K562 (cell line): ENCODE measurements around the gene SNU13. TPM values are rescaled to one million over a fixed set of nuclear protein-coding genes. Genes with fewer than 3 reads are reported as not detected.
A peak's percentile ranks its signal among the peaks of the same experiment; 100 is the strongest.

Experiments used
- BCLAF1 ChIP-seq, 2 experiments: fragments of 450-650 bp in 1 of 2; IDR thresholded peaks; 2 replicates each; pipeline ENCODE4 v1.6.1; 2011 to 2017; ENCODE audit warnings: low read depth in 2 of 2, antibody characterized with exemption in 1 of 2, borderline replicate concordance in 1 of 2, low read length in 1 of 2, mild to moderate bottlenecking in 1 of 2, mixed read lengths in 1 of 2; ENCODE audit not compliant: control insufficient read depth in 1 of 2
- CHD2 ChIP-seq: IDR thresholded peaks from 2 replicates; pipeline ENCODE4 v1.6.1; 2011; ENCODE audit warnings: low read depth, low read length
- DNMT1 ChIP-seq: fragments of 450-650 bp; IDR thresholded peaks from 2 replicates; pipeline ENCODE4 v1.6.1; 2016; ENCODE audit warnings: antibody characterized with exemption, mild to moderate bottlenecking
- ESRRB ChIP-seq: fragments of 250-450 bp; sonication (Bioruptor Pico); IDR thresholded peaks from 2 replicates; pipeline ENCODE4 v1.5.0; 2020; ENCODE audit warnings: mild to moderate bottlenecking, moderate library complexity, borderline replicate concordance
- ETV5 ChIP-seq: sonication (generic); formaldehyde crosslinking; IDR thresholded peaks from 2 replicates; pipeline ENCODE4 v1.4.0; 2020; ENCODE audit warnings: low read depth, mild to moderate bottlenecking, missing genetic modification reagents
- FIP1L1 ChIP-seq: fragments of 200-400 bp; formaldehyde crosslinking; IDR thresholded peaks from 2 replicates; pipeline ENCODE4 v1.6.1; 2018; ENCODE audit warnings: mild to moderate bottlenecking, low read depth, low read length; ENCODE audit not compliant: poor library complexity, severe bottlenecking
- HDAC1 ChIP-seq, 2 experiments: fragments of 450-650 bp; IDR thresholded peaks; 2 replicates each; pipeline ENCODE4 v1.6.1; 2016 to 2017; ENCODE audit warnings: inconsistent platforms in 1 of 2, mild to moderate bottlenecking in 1 of 2, moderate library complexity in 1 of 2
- KDM4B ChIP-seq, 2 experiments: fragments of 450-650 bp in 1 of 2; sonication (generic) in 1 of 2; IDR thresholded peaks; 2 replicates each; pipeline ENCODE4 v1.6.1; 2016 to 2017; ENCODE audit warnings: borderline replicate concordance in 2 of 2, antibody characterized with exemption in 1 of 2, low read depth in 1 of 2, mild to moderate bottlenecking in 1 of 2
- KLF1 ChIP-seq: fragments of 450-650 bp; IDR thresholded peaks from 2 replicates; pipeline ENCODE4 v1.6.1; 2016; ENCODE audit warnings: missing genetic modification characterization, missing compliant biosample characterization
- NFE2 ChIP-seq: IDR thresholded peaks from 2 replicates; pipeline ENCODE4 v1.6.1; 2014; ENCODE audit warnings: antibody characterized with exemption, low read depth
- PPARD ChIP-seq: fragments of 250-450 bp; sonication (Bioruptor Pico); IDR thresholded peaks from 2 replicates; pipeline ENCODE4 v1.8.0; 2022; ENCODE audit warnings: inconsistent platforms, mild to moderate bottlenecking, moderate library complexity
- RFX7 ChIP-seq: fragments of 250-450 bp; sonication (Bioruptor Pico); IDR thresholded peaks from 2 replicates; pipeline ENCODE4 v1.5.1; 2021; ENCODE audit warnings: mild to moderate bottlenecking
- SIN3B ChIP-seq: fragments of 450-650 bp; IDR thresholded peaks from 2 replicates; pipeline ENCODE4 v1.6.1; 2017; ENCODE audit warnings: low read depth, mild to moderate bottlenecking, moderate library complexity
- SOX6 ChIP-seq: fragments of 450-650 bp; IDR thresholded peaks from 2 replicates; pipeline ENCODE4 v1.6.1; 2014; ENCODE audit warnings: mild to moderate bottlenecking
- ZBTB7A ChIP-seq: IDR thresholded peaks from 2 replicates; pipeline ENCODE4 v1.6.1; 2011; ENCODE audit warnings: low read depth, mild to moderate bottlenecking, low read length, moderate library complexity, borderline replicate concordance; ENCODE audit not compliant: control insufficient read depth
- ZNF24 ChIP-seq: fragments of 450-650 bp; IDR thresholded peaks from 2 replicates; pipeline ENCODE4 v1.6.1; 2016
- ZNF274 ChIP-seq: IDR thresholded peaks from 2 replicates; pipeline ENCODE4 v1.6.1; 2011; ENCODE audit warnings: low read depth, mild to moderate bottlenecking, low read length, moderate library complexity, borderline replicate concordance
- ZNF282 ChIP-seq: sonication (generic); formaldehyde crosslinking; IDR thresholded peaks from 2 replicates; pipeline ENCODE4 v1.8.1; 2023; ENCODE audit warnings: missing genetic modification reagents
- ZNF324 ChIP-seq: fragments of 250-450 bp; sonication (Bioruptor Pico); IDR thresholded peaks from 2 replicates; pipeline ENCODE4 v1.4.0; 2020; ENCODE audit warnings: mild to moderate bottlenecking
- ZNF395 ChIP-seq: fragments of 200-800 bp; sonication (Bioruptor generic); IDR thresholded peaks from 2 replicates; pipeline ENCODE4 v1.6.1; 2017; ENCODE audit warnings: missing genetic modification characterization, missing compliant biosample characterization
- ZNF431 ChIP-seq: sonication (generic); formaldehyde crosslinking; IDR thresholded peaks from 2 replicates; pipeline ENCODE4 v1.8.0; 2022; ENCODE audit warnings: mild to moderate bottlenecking, missing genetic modification reagents
- ZNF696 ChIP-seq: fragments of 250-450 bp; sonication (Bioruptor Pico); conservative IDR thresholded peaks from 2 replicates; pipeline ENCODE4 v1.4.0; 2020; ENCODE audit warnings: mild to moderate bottlenecking, moderate library complexity
- ZNF79 ChIP-seq: fragments of 250-450 bp; sonication (Bioruptor Pico); IDR thresholded peaks from 2 replicates; pipeline ENCODE4 v1.4.0; 2020; ENCODE audit warnings: low read depth, mild to moderate bottlenecking, moderate library complexity
- polyA plus RNA-seq, 8 experiments: library from polyadenylated mRNA; depleted of rRNA in 4 of 8; stranded (reverse) in 5 of 8; unstranded in 3 of 8; fragments of >200 nt; fragmentation: Nextera tagmentation in 2 of 8; fragmentation: Illumina TruSeq in 1 of 8; extraction: Ambion mirVana in 2 of 8; extraction: Trizol in 1 of 8; gene quantifications; 2 replicates each; pipeline versions ENCODE4 v1.2.1 to v1.2.3, GENCODE V29; 2011 to 2014; ENCODE audit warnings: inconsistent platforms in 1 of 8, missing spikeins in 1 of 8
- total RNA-seq, 7 experiments: library from RNA; depleted of rRNA in 6 of 7; stranded (reverse); fragments of >200 nt in 6 of 7; fragmentation: Illumina TruSeq in 2 of 7; extraction: Trizol in 2 of 7; gene quantifications; 2 replicates each; pipeline versions ENCODE4 v1.2.1 to v1.2.3, GENCODE V29; 2011 to 2021; ENCODE audit warnings: low replicate concordance in 1 of 7
- TF ChIP-seq, protein P1 (sequence below): sonication (generic); formaldehyde crosslinking; IDR thresholded peaks from 2 replicates; pipeline ENCODE4 v1.8.0; 2022; ENCODE audit warnings: missing genetic modification reagents, mild to moderate bottlenecking, moderate library complexity, borderline replicate concordance

The SNU13 gene
- total and polyA plus RNA-seq, 9 of the 15 experiments (the other 6 are each of a cell fraction or from before 2014, with no cell fraction given), result 185 to 981 (median 283) TPM

GRCh38 chr22:41688365-41689211 lies at the start of gene SNU13 (continued):
- TF ChIP-seq SIN3B, result no peak
- no peak for TF ChIP-seq BCLAF1 (IDR thresholded peaks at IDR 0.05; ENCODE audit: borderline replicate concordance in 1 of 2, control insufficient read depth in 1 of 2, low read depth in 2 of 2, low read length in 1 of 2)
- TF ChIP-seq CHD2, result no peak
- TF ChIP-seq DNMT1, result no peak
- no peak for TF ChIP-seq NFE2
- TF ChIP-seq, protein P1, sequence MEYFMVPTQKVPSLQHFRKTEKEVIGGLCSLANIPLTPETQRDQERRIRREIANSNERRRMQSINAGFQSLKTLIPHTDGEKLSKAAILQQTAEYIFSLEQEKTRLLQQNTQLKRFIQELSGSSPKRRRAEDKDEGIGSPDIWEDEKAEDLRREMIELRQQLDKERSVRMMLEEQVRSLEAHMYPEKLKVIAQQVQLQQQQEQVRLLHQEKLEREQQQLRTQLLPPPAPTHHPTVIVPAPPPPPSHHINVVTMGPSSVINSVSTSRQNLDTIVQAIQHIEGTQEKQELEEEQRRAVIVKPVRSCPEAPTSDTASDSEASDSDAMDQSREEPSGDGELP (CRISPR knock-in tag), result peak; percentile 90
- no peak for TF ChIP-seq ZNF696 (CRISPR knock-in tag)
- TF ChIP-seq KLF1 (tag), result peak; percentile 58; the same call in 1 of the 2 replicates
- no peak for TF ChIP-seq PPARD (CRISPR knock-in tag)
- TF ChIP-seq ESRRB (CRISPR knock-in tag), result no peak
- TF ChIP-seq FIP1L1, result peak; percentile 44
- TF ChIP-seq RFX7 (CRISPR knock-in tag), result no peak
- no peak for TF ChIP-seq KDM4B (IDR thresholded peaks at IDR 0.05; ENCODE audit: borderline replicate concordance in 2 of 2, low read depth in 1 of 2)
- no peak for TF ChIP-seq ZNF274
- TF ChIP-seq ZNF395 (CRISPR knock-in tag), result no peak
- TF ChIP-seq ZNF282 (CRISPR knock-in tag), result no peak
- no peak for TF ChIP-seq ZNF79 (CRISPR knock-in tag)
- peak; percentile 83 for TF ChIP-seq ETV5 (CRISPR knock-in tag)
- TF ChIP-seq HDAC1 (IDR thresholded peaks at IDR 0.05), result peak in 1 of 2 experiments; percentile 76; a peak in 1 of 4 replicates
- no peak for TF ChIP-seq SOX6
- TF ChIP-seq ZNF24, result no peak
- TF ChIP-seq ZNF431 (CRISPR knock-in tag), result no peak
- TF ChIP-seq ZNF324 (CRISPR knock-in tag), result no peak
- 0 out of 2 replicates have a peak, but pooled peaks have one; percentile 52 for TF ChIP-seq ZBTB7A
